Posterior vena cava (tissue), 2 donors: Measurements from ENCODE around the gene PDE6A. TPM values are rescaled to one million over a fixed set of nuclear protein-coding genes. Genes with fewer than 3 reads are reported as not detected.

Source experiments
- DNase-seq: peaks from one replicate; pipeline ENCODE4 v3.0.0-alpha.2; 2020; ENCODE audit warnings: low spot score
- intact Hi-C, 2 donors: fragments of 100-400 bp; cut with DNase I; formaldehyde crosslinking; loops; one replicate each; pipeline versions ENCODE4 v1.14.1 to v1.14.2; 2022 to 2023
- long read RNA-seq, 2 donors: library from polyadenylated mRNA; unstranded; transcript quantifications; one replicate each; pipeline ENCODE4 v2.0.0, GENCODE V29; 2020 to 2021
- total RNA-seq, 2 donors: library from RNA; stranded (reverse); fragmentation: NEBNext Ultra II Directional; extraction: Animal tissue kit (Norgen Biotek cat#: 25700); gene quantifications; one replicate each; pipeline ENCODE4 v1.2.1, GENCODE V29; 2021
- donor health status: DM: yes; HTN: yes; CAD: no.
- donor health status: DM: yes; HTN: yes; CAD: no.

Gene PDE6A
- not detected for total RNA-seq
- long read RNA-seq, donor 1 = 0 reads
- long read RNA-seq, donor 2 = 0 reads

- DNase-seq = no peak
- intact Hi-C loops = no loop called here
These were observed at the start of gene PDE6A for GRCh38 chr5:149944666-149945065. Gene PDE6A (minus strand): TSS chr5:149944793. CDS start chr5:149944673, 120 bp downstream.

DNA sequence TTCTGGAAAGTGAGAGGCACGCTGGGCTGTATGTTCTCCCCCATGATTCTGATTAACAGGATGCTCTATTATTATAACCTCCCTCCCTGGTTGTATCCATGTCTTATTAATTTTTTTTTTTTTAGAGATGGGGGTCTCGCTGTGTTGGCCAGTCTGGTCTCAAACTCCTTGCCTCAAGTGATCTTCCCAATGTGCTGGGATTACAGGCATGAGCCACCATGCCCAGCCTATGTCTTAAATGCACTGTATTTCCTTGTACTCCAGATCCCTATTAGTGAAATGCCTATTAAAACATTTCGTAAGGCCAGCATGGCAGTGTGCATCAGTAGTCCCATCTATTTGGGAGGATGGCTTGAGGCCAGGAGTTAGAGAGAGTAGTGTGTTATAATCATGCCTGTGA lies 48.9 kb upstream of the PDE6A start:
- no peak for DNase-seq
- intact Hi-C loops = loop anchor here in 1 of 2 donors (5.0 to 10.0 kb wide), 2 partner anchors 159 to 361 kb away; no protein-coding TSS in a partner anchor

DNA sequence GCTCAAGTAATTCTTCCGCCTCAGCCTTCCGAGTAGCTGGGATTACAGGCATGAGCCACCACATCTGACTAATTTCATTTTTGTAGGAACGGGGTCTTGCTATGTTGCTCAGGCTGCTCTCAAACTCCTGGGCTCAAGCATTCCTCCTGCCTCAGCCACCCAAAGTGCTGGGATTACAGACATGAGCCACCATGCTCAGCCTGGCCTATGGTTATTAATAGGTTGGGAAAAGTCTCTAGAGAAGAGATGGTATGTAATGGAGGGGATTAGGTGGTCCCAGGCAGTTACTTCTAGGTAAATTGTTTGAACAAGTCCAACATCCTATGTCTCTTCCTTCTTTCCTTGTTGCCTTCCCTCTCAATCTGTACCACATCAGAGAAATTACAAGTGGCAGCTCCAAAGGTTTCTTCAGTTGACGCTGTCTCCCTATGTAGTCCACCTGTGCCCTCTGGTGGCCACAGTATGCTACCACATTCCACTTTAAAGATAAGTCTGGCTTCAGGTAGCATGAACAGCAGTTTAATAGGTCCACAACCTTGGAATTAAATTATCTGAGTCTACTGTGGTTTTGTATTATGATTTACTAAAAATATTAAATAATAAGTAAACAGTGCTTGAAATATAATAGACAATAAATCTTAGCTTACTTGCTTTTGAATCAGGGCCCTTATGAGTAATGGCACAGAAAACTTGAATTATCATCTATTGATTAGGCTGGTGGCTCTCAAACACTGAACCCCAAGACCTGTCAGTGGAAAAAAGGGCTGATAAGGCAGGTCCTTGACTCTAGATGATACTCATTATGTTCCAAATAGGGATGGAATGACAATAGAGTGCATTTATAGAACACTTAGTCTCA lies 46.2 kb upstream of the PDE6A start:
- intact Hi-C loops = loop anchor here in 1 of 2 donors (5.0 to 10.0 kb wide), 2 partner anchors 156 to 358 kb away; no protein-coding TSS in a partner anchor
- no peak for DNase-seq

DNA sequence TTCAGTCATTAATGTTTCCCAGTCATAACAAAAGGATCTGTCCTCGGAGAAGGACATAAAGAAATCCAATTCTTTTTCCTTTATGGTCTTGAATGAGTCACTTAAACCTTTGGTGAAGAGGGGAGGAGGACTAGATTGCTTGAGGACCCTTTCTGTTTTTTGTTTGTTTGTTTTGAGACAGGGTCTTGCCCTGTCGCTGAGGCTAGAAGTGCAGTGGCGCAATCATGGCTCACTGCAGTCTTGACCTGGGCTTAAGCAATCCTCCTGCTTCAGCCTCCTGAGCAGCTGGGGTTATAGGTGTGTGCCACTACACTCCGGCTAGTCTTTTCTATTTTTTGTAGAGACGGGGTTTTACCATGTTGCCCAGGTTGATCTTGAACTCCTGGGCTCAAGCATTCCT lies 43.5 kb upstream of the PDE6A start:
- intact Hi-C loops = loop anchor here in 1 of 2 donors (5.0 kb wide), 1 partner anchor 156 kb away; no protein-coding TSS in a partner anchor
- DNase-seq = no peak

DNA sequence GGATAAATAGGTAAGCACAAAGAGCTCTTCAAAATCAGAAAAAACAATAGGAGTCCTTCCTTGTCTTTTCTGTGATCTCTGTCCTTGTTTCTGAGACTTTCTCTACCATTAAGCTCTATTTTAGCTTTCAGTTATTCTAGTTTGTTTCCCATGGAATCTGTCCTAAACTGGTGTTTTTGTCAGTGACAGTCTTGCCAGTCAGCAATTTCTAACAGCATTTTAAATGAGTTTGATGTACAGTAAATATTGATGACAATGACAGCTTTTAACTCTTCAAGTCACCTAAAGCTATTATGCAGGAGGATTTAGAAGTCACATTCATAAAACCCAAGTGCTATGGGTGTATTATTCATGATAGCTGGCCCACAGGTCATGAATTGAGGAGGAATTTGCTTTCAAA lies 37.9 kb upstream of the PDE6A start:
- intact Hi-C loops = no loop called here
- DNase-seq = no peak

- intact Hi-C loops = no loop called here
- no peak for DNase-seq
These were observed 36.6 kb upstream of the PDE6A start for GRCh38 chr5:149981206-149981605.

DNA sequence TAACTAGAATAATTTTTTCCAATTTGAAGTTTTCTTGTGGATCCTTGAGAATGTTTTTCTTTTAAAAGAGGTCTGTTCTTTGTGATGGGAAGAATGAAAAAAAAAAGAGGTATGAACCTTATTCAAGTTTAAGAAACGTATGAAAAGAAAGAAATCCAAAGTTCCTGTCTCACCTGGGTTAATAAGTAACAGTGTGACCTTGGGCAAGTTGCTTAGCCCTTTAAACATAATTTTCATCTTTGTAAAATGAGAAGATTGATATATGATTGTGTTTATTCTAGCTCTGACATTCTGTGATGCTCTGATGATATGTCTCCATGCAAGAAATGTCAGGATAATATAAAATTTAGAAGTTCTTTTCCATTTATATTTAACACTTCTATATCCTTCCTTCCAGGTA lies 35.3 kb upstream of the PDE6A start:
- no peak for DNase-seq
- intact Hi-C loops = no loop called here

- no peak for DNase-seq
- intact Hi-C loops = no loop called here
These were observed 30.8 kb upstream of the PDE6A start for GRCh38 chr5:149975409-149975808.

GRCh38 chr5:149969181-149969930 lies 24.8 kb upstream of the PDE6A start:
- intact Hi-C loops = no loop called here
- no peak for DNase-seq

DNA sequence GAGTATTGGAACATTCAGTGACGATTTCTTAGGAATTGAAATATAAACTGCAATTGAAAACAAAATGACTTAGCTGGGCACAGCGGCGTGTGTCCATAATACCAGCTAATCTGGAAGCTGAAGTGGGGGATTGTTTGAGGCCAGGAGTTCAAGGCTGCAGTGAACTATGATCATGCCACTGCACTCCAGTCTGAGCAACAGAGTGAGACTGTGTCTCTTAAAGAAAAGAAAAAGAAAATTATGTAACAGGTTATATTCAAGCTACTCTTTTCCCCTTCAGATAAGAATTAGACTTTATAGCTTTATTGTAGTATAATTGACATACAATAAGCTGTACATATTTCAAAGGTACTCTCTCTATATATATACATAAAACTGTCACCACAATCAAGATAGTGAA lies 22.4 kb upstream of the PDE6A start:
- DNase-seq = no peak
- intact Hi-C loops = no loop called here

DNA sequence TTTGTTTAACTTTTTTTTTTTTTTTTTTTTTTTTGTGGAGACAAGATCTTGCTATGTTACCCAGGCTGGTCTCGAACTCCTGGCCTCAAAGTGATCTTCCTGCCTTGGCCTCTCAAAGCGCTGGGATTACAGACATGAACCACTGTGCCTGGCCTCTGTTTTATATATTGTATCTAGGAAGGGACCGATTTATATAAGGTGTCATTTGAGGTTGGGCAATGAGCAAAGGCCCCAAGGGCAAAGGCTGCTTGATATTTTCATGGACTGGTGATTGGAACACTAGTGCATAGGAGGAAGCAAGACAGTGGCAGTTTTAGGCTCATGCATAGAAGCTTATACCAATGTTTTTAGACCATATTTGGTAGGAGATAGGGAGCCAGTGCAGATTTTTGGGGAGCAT lies 19.1 kb upstream of the PDE6A start:
- intact Hi-C loops = no loop called here
- DNase-seq = no peak

GRCh38 chr5:149962601-149963300 lies 18.2 kb upstream of the PDE6A start:
- DNase-seq = no peak
- intact Hi-C loops = no loop called here

- no peak for DNase-seq
- intact Hi-C loops = no loop called here
These were observed 17.4 kb upstream of the PDE6A start for GRCh38 chr5:149961957-149962409.

GRCh38 chr5:149961186-149961685 lies 16.6 kb upstream of the PDE6A start:
- intact Hi-C loops = no loop called here
- DNase-seq = no peak

DNA sequence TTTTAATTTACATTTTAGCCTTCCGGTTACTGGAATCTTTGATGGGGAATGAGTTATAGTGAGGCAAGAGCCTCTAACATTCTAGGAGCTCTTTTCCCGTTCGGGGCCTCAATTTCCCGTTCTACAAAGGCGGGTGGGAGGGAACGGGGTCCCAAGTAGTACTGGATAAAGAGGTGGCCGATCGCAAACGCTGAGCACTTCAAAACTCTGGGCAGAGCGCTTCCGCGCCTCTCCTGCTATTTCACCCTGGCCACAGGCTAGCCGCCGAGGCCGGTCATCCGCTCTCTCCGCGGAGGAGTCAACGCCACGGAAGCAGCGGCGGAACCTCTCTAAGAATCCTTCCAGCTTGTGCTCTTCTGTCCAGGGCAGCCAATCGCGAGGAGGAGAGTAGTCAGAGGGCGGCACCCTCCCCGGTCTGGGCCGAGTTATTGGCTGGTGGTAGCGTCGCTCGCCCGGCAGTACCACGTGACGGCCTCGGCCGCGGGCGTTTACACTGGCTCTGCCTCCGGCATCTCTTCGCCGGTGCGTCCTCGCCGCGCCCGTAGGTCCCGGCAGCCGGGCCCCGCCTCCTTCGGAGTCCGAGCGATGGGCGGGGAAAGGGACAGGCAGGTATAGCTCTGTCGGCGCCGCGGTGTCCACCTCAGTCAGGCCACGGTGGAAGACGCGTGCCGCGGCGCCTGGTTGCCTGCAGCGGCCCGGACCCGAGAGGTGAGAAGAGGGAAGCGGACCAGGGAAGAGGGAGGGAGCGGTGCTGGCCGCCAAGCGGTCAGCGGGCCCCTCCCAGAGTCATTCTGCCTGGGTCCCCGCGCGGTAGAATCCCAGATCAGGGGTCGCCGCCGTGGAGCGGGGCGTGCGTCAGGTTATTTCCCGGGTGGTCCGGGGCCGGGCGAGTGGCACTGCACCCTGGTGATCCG lies 15.9 kb upstream of the PDE6A start, which contains the start of gene SLC26A2:
Gene SLC26A2, plus strand, starts transcription at position 487 of the 914 bp plus-strand sequence. CDS start 16,895 bp downstream, outside the sequence.
- intact Hi-C loops = no loop called here
- peak; percentile 99 for DNase-seq

DNA sequence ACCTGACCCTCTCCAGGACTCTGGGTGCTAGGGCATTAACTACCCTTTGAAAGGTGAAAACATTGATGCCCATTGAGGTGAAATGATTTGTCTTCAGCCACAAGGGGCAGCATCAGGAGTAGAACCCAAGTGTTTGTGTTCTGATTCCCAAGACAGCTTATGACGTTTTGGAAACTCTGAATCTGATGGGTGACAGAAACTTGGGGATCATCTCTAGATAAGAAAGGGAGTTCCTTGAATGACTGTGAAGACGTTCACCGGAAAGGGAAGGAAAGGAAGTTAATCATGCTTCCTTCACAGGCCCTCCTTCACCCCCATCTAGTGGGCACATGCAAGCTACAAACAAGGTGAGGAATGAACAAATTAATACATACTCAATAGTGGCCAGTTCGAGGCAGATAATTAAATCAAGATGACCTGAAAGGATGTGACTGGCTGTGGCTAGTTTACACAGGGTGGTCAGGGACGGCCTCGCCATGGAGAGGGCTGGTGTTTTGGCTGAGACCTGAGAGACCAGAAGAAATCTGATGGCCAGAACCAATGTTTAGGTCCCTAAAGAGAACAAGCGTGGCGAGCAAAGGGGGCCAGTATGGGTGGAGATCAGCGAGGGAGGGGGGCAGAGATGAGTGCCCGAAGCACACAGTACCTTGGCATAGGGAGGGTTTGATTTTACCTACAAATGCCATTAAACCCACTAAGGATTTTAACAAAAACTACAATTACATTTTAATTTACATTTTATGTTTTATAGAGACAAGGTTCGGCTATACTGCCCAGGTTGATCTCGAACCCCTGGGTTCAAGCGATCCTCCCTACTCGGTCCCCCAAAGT lies 15.0 kb upstream of the PDE6A start:
- intact Hi-C loops = no loop called here
- DNase-seq = no peak

DNA sequence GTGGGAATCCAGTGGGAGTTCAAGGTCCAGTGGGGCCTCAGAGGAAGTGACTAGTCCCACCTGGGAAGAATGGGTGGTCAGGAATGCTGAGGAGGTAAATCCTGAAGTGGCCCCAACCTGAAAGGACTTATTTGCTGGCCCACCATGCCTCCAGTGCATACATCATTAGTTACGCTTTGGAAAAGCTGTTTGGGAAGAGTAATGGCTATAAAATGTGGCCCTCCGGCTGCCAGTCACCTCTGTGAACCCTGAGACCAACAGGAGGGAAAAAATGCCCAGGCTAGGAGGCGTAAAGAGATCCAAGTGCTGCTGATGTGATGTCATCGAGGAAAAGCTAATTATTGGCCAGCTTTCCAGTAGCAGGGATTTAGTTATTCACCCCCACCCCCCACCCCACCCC lies 13.3 kb upstream of the PDE6A start:
- no peak for DNase-seq
- intact Hi-C loops = no loop called here
